Measurements from ENCODE around the gene MYL5.
"Not testable (repeated sequence)": the region's sequence is repeated elsewhere in the genome, so short reads cannot be mapped to it uniquely, and the experiment has no call there.

Gene MYL5

GRCh38 chr4:674172-675035 lies at the start of gene MYL5, which contains the start of gene ATP5ME:
Gene MYL5 (plus strand): TSS chr4:674542. CDS start chr4:678027, 3,485 bp downstream.
Gene ATP5ME (minus strand): TSS chr4:674276. CDS start chr4:674247, 29 bp downstream.
- peak; percentile 97 for DNase-seq (ENCODE audit: low spot score)

DNA sequence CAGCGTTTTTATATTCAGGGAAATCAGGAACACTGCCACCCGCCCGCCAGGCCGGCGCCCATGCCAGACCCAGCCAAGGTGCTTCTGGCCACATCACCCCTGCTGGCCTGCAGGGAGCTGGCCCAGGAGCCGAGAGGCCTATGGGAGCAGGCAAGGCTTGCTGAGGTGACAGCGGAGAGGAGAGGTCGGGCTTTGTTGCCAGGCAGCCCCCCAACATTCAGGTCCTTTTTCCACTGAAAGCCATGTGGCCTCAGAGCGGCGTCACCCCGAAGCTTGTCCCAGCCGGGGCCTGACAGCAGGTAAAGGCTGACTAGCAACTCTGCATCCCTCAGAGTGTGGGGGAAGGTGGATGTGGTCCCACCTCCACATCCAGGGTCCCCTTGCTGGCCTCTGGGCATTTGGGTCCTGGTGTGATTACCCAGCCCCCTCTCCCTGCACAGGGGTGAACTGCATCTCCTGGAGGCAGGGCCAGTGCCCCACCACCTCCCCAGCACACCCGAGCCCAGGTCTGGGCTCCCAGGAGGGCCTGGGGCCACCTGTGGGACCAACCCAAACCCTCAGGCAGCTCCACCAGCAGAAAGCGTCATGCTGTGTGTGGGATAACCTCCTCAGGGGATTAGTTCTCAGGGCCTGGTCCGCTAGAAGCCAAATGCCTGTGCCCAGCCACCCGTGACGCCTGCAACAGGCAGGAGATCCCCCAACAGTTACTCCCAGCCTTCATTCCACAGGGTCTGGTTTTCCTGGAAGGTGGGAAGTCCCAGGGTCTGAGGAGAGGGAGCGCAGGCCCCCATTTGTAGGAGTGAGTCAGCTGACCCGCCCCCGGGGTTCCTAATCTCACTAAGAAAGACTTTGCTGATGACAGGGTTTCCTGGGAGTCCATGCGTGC lies 49.4 kb upstream of the MYL5 start, which contains the start of gene PDE6B:
Gene PDE6B, plus strand, starts transcription at position 869 of the 886 bp plus-strand sequence. CDS start 54 bp downstream, outside the sequence.
- no peak for DNase-seq (ENCODE audit: low spot score)

DNA sequence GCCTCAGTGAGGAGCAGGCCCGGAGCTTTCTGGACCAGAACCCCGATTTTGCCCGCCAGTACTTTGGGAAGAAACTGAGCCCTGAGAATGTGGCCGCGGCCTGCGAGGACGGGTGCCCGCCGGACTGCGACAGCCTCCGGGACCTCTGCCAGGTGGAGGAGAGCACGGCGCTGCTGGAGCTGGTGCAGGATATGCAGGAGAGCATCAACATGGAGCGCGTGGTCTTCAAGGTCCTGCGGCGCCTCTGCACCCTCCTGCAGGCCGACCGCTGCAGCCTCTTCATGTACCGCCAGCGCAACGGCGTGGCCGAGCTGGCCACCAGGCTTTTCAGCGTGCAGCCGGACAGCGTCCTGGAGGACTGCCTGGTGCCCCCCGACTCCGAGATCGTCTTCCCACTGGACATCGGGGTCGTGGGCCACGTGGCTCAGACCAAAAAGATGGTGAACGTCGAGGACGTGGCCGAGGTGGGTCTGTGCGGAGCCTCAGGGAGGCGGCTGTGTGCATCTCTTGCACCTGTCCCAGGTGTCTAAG lies 48.6 kb upstream of the MYL5 start:
- DNase-seq (ENCODE audit: low spot score), result no peak

DNA sequence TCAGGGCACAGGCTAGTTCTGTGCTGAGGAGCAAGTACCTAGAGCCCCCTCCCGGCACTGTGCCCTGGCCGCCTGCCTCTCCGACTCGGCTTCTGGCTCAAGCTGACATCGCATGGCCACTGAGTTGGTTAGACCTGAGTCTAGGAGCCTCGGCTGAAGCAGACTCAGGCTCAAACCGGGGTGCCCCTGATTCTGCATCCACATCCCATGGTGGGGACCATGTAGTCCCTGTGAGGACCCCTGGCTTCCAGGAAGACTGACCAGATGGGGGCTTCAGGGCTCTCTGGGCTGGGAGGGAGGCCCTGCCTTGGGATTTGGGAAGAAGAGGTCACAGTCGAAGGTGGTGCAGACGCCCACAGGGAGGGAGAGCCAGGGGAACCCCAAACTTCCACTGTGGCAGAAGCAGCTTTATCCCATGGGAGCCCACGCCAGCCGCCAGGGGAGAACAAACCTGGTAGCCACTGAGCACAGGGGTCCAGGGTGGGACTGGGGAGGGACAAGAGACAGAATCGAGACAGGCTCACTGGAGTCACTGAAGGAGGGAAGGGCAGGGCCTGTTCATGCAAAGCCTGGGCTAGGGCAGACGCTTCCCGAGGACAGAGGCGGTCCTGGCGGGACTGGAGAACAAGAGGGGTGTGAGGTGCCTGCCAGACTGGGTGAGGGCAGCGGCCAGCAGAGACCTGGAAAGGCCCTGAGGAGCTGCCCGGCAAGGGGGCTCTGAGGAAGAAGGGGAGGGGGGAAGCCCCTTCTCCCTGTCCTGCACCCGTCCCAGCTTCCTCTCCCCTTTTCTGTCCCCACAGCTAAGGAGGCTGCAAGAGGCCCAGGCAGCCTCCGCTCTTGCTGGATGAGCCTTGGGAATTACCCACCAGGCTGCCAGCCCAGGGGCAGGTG lies 47.9 kb upstream of the MYL5 start:
- DNase-seq (ENCODE audit: low spot score), result no peak

DNA sequence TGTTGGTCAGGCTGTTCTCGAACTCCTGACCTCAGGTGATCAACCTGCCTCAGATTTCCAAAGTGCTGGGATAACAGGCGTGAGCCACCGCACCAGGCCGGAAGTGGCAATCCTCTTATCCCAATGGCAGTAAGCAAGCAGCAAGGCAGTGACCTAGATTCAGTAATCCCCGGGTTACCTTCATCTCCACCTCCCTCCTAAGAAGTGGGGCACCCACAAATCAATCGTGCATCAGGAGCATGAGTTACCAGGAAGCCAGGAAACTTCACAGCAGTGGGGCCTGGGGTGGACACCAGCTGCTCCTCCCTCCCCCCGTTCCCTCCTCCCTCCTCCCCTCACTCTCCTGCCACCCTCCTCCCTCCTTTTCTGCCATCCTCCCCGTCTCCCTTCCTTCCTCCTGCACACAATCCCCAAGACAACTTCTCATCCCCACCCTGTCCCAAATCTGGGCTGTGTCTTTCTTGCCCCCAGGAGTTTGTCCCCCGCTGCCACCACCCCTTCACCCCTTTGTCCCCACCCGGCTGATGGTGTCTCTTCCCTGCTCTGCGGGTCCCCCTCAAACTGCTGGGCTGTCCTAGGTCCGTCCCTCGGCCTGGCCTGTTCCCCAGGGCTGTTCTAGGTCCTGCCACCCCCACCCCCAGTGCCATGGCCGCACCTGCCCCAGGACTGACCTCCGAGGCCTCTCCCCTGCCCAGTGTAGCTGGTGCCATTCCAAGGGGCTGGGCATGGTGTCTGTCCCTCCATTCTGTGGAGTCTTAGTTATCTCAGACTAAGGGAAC lies 46.8 kb upstream of the MYL5 start:
- DNase-seq (ENCODE audit: low spot score), result no peak

DNA sequence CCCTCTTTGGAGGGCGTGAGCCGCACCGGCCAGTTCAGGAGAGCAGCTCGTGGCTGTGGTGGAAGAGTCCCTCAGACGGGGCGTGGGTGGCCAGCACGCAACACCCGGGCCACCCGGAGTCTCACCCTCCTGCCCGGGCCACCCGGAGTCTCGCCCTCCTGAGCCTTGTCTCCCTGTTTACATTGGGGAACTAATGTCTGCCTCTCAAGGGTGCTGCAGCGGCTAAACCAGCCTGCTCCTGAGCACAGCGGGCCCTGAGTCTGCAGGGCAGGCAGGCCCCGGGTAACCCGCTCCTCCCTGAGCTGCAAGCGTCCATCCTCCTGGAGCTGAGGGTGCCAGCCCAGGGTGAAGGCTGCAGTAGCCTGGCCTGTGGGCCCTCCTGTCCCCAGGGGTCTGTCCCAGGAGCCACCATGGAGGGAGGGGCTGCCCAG lies 46.0 kb upstream of the MYL5 start:
- no peak for DNase-seq (ENCODE audit: low spot score)

DNA sequence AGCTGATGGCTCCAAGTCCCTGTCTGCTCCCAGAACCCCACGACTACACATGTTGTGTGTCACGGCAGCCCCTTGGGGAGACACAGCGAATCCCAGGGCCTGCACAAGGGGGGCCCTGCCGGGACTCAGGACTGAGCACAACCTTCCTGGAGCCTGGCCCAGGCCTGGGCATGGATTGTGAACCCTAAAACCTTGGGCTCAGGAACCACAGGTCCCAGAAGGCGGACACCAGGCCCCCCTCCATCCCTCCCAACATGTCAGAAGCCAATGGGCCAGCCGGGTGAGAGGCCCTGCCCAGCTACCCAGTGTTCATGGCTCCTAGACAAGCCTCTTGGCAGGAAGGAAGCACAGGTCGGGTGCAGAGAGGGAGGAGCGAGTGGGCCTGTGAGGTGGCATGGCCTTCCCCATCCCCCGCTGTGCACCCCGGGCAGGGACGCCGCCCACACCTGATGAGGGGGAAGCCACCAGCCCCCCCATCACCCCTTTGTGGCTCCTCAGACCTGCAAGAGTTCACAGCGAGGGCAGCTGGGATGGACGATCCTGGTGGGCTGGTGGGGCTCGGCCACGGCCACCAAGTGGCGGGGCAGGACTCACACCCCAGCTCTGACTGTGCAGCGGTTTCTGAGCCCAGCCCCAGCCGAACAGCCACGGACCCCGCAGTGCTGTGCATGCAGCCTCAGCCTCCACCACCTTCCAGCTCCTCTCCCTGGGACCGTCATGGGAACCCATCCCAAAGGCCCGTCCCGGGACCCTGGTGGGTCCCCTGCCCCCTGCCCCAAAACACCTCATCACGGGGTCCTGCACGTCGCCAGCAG lies 45.3 kb upstream of the MYL5 start:
- DNase-seq (ENCODE audit: low spot score), result no peak

DNA sequence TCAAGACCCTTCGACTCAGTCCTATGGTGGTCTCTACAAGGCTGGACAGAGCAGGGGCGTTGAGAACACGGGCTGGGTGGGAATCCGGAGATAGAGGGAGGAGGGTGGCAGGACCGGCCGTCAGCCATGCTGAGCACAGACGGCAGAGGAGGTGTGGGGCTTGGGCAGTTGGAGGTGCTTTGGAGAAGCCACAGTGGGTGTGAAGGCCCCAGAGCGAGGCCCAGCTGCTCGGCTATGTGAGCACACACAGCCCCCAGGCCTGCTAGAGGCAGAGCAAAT lies 44.8 kb upstream of the MYL5 start:
- DNase-seq (ENCODE audit: low spot score), result no peak

GRCh38 chr4:629915-630641 lies 44.3 kb upstream of the MYL5 start:
- DNase-seq (ENCODE audit: low spot score), result no peak

GRCh38 chr4:630656-631055 lies 43.7 kb upstream of the MYL5 start:
- DNase-seq (ENCODE audit: low spot score), result no peak

DNA sequence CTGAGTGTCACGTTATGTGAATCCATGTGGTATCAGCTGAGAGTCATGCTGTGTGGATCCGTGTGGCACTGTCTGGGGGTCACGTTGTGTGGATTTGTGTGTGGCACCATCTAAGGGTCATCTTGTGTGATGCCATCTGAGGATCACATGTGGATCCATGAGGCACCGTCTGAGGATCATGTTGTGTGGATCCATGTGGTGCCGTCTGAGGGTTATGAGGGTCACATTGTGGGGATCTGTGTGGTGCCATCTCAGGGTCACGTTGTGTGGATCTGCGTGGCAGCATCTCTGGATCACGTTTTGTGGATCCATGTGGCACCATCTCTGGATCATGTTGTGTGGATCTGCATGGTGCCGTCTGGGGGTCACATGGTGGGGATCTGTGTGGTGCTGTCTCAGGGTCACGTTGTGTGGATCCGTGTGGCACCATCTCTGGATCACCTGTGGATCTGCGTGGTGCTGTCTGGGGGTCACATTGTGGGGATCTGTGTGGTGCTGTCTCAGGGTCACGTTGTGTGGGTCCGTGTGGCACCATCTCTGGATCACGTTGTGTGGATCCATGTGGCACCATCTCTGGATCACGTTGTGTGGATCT lies 42.0 kb upstream of the MYL5 start:
- DNase-seq (ENCODE audit: low spot score), result no peak

DNA sequence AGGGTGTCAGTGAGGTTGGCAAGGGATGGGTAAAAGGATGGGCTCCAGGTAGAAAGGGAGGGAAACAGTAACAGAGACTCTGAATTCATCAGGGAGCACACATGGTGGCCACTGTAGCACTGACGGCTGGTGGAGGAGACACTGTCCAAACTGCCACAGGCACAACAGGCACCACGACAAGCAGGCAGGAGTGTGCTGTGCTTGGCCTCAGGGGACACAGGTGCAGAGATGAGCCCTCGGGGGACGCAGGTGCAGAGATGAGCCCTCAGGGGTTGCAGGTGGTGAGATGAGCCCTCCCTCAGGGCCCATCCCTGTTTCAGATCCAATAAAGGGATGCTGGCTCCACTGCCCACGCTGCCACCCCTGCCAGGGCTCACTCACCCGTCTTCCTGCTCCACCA lies 41.4 kb upstream of the MYL5 start:
- DNase-seq (ENCODE audit: low spot score), result no peak

GRCh38 chr4:633406-633805 lies 40.9 kb upstream of the MYL5 start:
- DNase-seq (ENCODE audit: low spot score), result no peak

DNA sequence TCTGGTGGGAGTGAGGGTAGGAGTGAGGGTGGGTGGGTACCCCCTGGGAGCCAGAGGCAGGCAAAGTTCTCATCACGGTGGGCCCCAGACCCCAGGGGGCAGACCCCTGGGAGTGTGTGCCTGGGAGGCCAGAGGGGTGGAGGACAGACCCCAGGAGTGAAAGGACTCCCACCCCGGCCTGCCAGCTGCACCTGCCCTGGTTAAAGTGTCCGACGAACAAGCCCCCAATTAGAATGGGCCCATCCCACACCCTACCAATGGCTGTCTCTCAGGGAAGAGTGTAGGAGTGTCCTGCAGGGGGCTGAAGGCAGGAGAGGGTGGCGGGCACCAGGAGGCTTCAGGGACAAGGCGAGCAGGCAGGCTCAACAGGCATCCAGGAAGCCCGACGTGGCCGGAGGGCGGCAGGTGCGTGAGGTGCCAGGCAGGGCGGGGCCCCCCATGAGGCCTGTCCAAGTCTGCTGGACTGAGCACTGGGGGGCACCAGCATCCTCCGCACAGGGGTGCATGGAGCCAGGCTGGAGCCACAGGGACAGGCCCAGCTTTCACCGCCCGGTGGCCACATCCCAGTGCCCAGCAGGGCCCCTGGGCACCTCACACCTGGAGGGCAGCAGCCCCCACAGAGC lies 40.3 kb upstream of the MYL5 start:
- DNase-seq (ENCODE audit: low spot score), result no peak

DNA sequence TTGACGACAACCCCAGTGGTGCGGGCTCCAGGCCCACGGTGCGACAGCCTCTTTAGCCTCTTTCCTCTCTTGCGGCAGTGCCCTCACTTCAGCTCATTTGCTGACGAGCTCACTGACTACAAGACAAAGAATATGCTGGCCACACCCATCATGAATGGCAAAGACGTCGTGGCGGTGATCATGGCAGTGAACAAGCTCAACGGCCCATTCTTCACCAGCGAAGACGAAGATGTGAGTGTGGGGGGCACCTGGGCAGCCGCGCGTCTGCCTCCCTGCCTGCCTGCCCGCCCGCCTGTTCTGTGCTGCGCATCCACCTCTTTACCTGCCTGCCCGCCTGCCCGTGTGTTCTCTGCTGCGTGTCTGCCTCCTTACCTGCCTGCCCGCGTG lies 39.8 kb upstream of the MYL5 start:
- DNase-seq (ENCODE audit: low spot score), result no peak

DNA sequence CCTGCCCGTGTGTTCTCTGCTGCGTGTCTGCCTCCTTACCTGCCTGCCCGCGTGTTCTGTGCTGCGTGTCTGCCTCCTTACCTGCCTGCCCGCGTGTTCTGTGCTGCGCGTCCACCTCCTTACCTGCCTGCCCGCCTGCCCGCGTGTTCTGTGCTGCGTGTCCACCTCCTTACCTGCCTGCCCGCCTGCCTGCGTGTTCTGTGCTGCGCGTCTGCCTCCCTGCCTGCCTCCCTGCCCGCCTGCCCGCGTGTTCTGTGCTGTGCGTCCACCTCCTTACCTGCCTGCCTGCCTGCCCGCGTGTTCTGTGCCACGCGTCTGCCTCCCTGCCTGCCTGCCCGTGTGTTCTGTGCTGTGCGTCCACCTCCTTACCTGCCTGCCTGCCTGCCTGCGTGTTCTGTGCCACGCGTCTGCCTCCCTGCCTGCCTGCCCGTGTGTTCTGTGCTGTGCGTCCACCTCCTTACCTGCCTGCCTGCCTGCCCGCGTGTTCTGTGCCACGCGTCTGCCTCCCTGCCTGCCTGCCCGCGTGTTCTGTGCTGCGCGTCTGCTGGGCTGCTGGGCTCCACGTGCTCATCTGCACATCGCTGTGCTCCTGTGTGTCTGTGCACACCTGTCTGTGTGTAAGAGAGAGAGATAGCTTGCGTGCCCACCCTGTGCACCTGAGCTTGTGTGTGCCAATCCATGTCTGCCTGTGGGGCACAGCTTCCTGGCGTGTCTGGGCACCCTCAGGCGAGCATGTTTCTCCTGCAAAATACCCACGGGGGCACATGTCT lies 39.1 kb upstream of the MYL5 start:
- not testable (repeated sequence) for DNase-seq (ENCODE audit: low spot score)

DNA sequence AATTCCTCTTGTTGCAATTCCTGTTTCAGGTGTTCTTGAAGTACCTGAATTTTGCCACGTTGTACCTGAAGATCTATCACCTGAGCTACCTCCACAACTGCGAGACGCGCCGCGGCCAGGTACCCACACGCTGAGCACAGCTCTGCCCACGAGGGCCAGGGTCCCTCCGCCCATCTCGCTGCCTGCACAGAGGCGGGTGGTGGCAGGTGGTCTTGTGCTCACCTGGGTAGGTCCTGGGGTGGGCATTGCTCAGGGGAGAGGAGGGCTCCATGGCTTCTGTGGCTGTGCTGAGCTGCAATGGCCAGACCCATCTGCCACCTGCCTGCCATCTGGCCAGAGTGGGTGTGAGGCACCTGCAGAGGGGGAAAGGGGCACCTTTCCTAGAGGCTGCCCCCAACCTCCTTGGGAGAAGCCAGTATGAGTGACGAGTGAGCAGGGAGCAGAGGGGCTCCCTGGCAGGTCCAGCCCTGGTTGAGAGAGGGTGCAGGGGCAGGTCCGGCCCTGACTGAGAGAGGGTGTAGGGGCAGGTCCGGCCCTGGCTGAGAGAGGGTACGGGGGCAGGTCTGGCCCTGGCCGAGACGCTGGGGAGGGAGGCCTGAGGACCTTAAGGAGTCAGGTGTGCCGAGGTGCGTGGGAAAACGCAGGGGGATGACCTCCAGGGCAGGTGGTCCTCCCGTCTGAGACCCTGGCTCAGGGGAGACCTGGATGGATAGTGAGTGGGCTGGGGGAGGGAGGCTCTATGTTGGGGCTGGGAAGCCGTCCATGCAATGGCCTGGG lies 38.3 kb upstream of the MYL5 start:
- DNase-seq (ENCODE audit: low spot score), result no peak
